GM04503 (cell line): ENCODE data around the gene BTRC.
A peak's percentile ranks its signal among the peaks of the same experiment; 100 is the strongest.

ENCODE experiments used
- DNase-seq: peaks from one replicate; pipeline ENCODE4 v3.0.0-alpha.2; 2012; ENCODE audit warnings: low read depth

Gene BTRC

GRCh38 chr10:101444058-101444898, 90.3 kb downstream of the BTRC start:
- no peak for DNase-seq

GRCh38 chr10:101446071-101446470, 92.1 kb downstream of the BTRC start:
- DNase-seq, result no peak

GRCh38 chr10:101446947-101447346, 93.0 kb downstream of the BTRC start:
- no peak for DNase-seq

GRCh38 chr10:101447477-101447876, 93.5 kb downstream of the BTRC start:
- DNase-seq, result no peak

GRCh38 chr10:101450277-101451080, 96.5 kb downstream of the BTRC start:
- DNase-seq, result no peak

GRCh38 chr10:101451261-101451660, 97.3 kb downstream of the BTRC start:
- no peak for DNase-seq

GRCh38 chr10:101451667-101452069, 97.7 kb downstream of the BTRC start:
- DNase-seq, result no peak

- DNase-seq, result no peak
Observed at GRCh38 chr10:101452176-101452575, 98.2 kb downstream of the BTRC start.

- no peak for DNase-seq
Observed at GRCh38 chr10:101452593-101452992, 98.6 kb downstream of the BTRC start.

GRCh38 chr10:101453318-101453717, 99.4 kb downstream of the BTRC start:
- DNase-seq, result no peak

GRCh38 chr10:101453791-101454718, 100.1 kb downstream of the BTRC start:
- no peak for DNase-seq

- no peak for DNase-seq
Observed at GRCh38 chr10:101458869-101459268, 104.9 kb downstream of the BTRC start.

- no peak for DNase-seq
Observed at GRCh38 chr10:101464082-101464481, 110.1 kb downstream of the BTRC start.

- no peak for DNase-seq
Observed at GRCh38 chr10:101464599-101464998, 110.6 kb downstream of the BTRC start.

GRCh38 chr10:101466016-101466912, 112.3 kb downstream of the BTRC start:
- no peak for DNase-seq

GRCh38 chr10:101467286-101467770, 113.4 kb downstream of the BTRC start:
- DNase-seq, result peak; percentile 35

- DNase-seq, result no peak
Observed at GRCh38 chr10:101468159-101468558, 114.2 kb downstream of the BTRC start.

- DNase-seq, result no peak
Observed at GRCh38 chr10:101476383-101476782, 122.4 kb downstream of the BTRC start.

GRCh38 chr10:101478956-101479355, 125.0 kb downstream of the BTRC start:
- no peak for DNase-seq

GRCh38 chr10:101481256-101481655, 127.3 kb downstream of the BTRC start:
- no peak for DNase-seq

- DNase-seq, result no peak
Observed at GRCh38 chr10:101482568-101482967, 128.6 kb downstream of the BTRC start.
